C4-2B (cell line): ENCODE results near the gene BFSP1.

ENCODE experiments used
- CTCF ChIP-seq: fragments of 450-650 bp; conservative IDR thresholded peaks from 2 replicates; pipeline ENCODE4 v1.5.1; 2017; ENCODE audit warnings: mild to moderate bottlenecking
- ZFX ChIP-seq: fragments of 450-650 bp; IDR thresholded peaks from 2 replicates; pipeline ENCODE4 v1.6.1; 2017

- TF ChIP-seq CTCF (no peak), ZFX (no peak)
These were observed 20.6 kb downstream of the BFSP1 start for GRCh38 chr20:17510548-17510947.
